Eye (tissue), 1 donor: ENCODE measurements around the gene C6orf52.
"Not testable (repeated sequence)": the region's sequence is repeated elsewhere in the genome, so short reads cannot be mapped to it uniquely, and the experiment has no call there.

Experiments used
- DNase-seq: peaks from one replicate; pipeline ENCODE4 v3.0.0-alpha.2; 2015

The C6orf52 gene

DNA sequence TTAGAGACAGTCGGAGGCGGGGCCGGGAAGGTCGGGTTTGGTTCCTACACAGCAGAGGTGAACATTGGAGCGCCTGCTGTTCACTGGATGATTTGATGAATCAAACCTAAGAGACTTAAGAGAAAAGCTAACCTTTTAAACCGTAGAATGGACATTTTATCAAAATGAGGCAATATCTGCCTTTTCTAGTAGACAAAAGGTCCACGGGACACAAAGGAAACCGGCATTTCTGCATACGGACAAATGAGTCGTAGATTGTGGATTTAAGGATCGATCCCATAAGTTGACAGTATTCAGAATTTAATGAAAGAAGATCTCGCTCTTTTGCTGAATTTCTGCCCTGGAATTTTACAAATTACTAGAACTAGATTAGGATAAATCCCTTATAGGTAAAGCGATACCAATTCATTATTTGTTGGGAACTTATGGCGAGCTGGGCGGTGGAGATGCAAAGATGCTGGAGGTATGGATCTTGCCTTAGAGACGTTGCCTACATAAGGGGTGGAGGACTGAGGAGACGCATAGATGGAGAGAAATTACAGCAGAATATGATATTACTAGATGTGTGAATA, 756 bp upstream of the C6orf52 start:
- no peak for DNase-seq

DNA sequence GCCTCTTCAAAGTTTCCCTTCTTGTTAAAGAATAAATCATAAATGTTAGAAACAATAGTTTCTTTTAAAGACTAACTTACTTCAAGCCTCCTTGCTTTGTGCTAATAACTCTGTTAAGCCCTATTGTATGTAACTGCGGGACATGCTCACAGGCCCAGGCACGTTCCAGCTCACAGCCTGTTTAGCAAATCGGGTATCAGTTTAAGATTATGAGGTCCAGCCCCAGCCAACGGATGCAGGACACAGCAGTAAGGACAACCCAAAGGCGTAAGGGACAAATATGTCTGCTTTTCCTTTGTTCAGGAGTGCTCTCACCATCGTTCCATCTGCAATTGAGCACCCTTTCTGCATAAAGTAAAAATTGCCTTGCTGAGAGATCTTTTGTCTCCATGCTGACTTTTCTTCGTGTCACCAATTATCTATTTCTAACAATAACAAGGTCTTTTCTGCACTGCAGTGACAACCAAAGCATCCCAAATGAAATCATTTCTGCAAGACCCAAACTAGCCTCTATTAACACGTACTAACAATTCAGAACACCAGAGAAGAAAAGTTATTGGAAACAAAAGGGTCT, 1.4 kb downstream of the C6orf52 start:
- DNase-seq: peak; percentile 1

DNA sequence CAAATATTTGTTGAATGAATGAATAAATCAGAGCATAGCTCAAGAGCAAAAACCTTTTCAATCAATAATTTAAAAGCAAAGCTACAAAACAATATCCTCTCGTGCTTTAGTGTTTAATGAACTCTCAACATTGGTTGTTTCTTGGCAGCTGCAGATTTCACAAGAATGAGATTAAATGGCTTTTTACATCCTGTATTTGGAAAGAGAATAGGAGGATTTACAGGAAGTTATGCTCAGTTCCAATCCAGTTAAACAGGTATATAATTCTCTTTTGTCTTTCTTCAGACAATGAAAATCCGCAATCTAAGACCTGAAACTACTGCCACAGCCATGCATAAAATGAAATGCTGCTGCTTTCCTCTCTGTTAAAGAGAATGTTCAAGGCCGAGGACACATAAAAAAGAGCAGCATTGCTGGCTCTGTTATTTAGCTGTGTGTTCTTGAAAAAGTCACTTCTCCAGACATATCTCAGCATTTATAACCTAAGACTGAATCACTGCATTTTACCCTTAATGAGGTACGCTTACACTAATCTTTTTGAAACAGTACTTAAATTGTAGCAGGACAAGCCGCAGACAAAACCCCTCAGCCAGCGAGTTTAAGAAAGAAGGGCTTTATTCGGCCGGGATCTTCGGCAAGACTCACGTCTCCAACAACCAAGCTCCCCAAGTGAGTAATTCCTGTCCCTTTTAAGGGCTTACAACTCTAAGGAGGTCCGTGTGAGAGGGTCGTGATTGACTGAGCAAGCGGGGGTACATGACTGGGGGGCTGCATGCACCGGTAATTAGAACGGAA, 3.6 kb downstream of the C6orf52 start:
- DNase-seq: peak; percentile 7

DNA sequence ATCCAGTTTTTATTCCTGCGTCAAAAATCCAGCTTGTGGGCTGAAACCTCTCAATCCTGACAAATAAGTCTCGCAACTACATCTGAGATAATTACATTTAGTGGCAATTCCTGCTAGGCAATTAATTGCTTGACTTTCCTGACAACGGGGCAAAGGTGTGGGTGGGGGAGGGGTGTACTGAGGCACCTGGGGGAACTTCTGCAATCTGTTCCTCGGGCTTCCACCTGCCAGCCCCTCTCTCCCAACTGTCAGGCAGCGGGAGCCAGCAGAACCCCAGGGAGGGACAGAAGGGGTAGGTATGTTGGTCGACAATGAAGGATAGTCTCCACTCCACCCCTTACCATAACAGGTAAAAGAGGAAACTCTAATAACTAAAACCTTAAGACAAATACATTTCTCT, 6.8 kb downstream of the C6orf52 start:
- no peak for DNase-seq

DNA sequence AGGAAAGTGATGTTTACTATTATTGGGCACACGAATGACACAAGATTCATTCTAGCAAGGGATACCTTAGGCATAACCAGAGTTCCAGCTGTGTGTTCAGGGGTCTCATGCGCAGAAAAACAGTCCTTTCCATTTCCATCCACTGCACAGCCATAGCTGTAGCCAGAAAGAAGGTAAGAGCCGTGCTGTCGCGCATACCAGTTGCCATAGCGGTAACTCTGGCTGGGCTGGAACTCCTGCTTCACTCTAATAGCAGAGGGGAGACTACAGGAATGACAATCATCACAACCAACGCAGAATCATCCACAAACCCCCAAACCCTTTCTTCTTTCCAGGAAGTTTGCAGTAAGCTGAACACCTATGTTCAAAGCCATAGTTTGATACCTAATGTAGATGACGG, 7.5 kb downstream of the C6orf52 start:
- DNase-seq: no peak

DNA sequence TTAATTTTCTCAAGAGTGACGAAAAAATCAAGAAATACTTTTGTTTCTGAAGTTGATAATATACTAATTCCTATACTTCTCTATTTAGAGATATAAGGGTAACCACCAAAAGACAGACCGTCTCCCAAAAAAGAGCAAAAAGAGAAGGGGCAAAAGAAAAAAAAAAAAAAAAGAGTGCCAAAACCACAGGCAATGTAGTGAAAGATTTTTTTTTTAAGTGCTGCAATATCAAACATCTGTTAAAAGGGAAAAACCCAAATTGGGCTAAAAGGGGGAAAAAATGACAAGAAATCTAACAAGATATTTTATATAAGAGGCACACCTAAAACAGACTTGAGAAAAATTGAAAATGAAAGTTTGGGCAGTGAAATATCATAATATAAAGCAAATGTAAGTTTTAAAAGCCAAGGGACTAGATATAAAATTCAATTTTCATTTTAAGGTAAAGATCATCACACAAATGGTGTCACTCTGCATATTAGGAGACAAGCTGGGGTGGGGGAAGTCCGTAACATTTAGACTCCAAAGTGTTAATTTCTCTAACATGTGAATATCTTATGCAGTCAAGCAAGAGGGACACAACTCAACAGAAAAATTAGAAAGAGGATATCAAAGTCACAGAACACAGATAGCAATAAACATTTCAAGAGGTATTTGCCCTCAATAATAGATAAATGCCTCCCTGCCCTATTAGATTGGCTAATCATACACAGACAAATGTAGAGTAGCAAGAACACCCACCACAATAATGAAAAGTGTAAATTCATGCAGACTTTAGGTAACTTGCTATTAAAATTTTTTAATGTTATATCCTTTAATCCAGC, 9.1 kb downstream of the C6orf52 start:
- DNase-seq: no peak

DNA sequence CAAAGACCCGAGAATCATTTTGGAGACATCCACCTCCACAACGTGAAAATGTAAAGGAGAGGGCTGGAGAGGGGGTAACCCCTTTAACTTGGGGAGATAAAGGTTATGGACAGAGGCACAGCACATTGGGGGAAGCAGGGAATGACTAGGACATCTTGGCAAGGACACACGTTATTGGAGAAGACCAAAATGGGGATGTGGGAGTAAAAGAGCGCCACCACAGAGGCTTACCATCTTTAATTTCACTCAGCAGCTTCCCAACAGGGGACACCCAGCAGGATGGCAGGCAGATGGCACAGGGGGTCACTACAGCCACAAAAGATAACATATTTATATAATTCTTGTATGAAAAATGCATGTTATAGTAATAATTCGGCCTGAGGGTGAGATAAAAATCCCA, 9.8 kb downstream of the C6orf52 start:
- no peak for DNase-seq

DNA sequence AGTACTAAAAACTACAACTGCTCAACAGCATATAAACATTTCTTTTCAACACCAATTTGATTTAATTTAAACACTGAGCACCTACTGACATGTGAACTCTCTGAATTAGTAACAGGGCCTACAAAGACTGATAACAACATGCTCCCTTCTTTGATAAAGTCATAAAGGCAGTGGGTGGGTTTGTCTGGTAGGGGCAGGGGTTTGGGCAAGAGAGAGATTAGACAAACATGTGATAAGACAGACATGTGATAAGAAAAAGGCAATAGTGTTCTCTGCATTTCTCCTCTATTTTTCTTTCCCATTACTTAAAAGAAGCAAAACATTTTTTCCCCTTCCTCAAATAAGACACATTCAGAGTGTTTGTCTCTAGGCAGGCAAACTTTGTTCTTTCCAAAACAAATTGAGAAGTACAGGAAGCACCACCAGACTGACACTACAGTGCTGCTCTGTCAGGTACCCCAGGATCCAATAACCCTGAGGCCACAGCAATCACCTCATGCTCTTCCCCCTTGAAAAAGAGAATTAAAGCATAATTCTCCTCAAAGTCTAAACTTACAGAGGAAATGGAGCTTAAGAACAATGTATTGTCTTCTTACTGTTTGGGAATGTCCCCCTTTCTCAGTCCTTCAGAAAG, 11.9 kb downstream of the C6orf52 start:
- no peak for DNase-seq

DNA sequence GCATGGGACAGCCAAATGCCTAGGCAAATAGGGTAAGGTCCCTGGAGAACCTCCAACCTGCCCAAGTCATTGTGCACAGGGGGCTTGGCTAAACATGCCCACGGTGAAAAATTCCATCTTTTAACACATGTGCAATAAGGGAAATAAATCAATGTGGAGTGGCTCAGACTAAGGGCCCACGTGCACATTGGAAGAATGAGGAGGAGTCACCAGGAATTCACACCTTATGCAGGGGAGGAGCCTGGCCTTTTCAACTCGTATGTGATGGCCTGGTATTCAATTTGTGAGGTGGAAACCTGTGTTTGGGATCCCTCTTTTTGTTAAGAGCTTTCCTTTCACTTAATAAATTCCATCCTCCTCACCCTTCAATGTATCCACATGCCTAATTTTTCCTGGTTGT, 12.6 kb downstream of the C6orf52 start:
- no peak for DNase-seq

- no peak for DNase-seq
Measured at GRCh38 chr6:10678456-10678855, 16.0 kb downstream of the C6orf52 start.

GRCh38 chr6:10676403-10676802, 18.0 kb downstream of the C6orf52 start:
- no peak for DNase-seq

GRCh38 chr6:10668126-10668917, 26.1 kb downstream of the C6orf52 start:
- no peak for DNase-seq

- DNase-seq: not testable (repeated sequence)
Measured at GRCh38 chr6:10665595-10665994, 28.8 kb downstream of the C6orf52 start.

- DNase-seq: no peak
Measured at GRCh38 chr6:10662742-10663141, 31.7 kb downstream of the C6orf52 start.

- no peak for DNase-seq
Measured at GRCh38 chr6:10662207-10662606, 32.2 kb downstream of the C6orf52 start.

GRCh38 chr6:10660431-10661191, 33.8 kb downstream of the C6orf52 start:
- not testable (repeated sequence) for DNase-seq

DNA sequence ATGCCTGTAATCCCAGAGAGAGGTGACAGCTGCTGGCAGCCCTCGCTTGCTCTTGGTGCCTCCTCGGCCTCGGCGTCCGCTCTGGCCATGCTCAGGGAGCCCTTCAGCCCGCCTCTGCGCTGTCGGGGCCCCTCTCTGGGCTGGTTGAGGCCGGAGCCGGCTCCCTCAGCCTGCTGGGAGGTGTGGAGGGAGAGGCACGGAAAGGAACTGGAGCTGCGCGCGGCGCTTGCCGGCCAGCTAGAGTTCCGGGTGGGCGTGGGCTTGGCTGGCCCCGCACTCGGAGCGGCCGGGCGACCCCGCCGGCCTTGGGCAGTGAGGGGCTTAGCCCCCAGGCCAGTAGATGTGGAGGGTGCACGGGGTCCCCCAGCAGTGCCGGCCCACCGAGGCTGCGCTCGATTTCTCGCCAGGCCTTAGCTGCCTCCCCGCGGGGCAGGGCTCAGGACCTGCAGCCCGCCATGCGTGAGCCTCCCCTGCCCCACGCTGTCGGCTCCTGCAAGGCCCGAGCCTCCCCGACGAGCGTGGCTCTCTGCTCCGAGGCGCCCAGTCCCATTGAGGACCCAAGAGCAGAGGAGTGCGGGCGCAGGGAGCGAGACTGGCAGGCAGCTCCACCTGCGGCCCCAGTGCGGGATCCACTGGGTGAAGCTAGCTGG, 34.6 kb downstream of the C6orf52 start:
- DNase-seq: no peak

DNA sequence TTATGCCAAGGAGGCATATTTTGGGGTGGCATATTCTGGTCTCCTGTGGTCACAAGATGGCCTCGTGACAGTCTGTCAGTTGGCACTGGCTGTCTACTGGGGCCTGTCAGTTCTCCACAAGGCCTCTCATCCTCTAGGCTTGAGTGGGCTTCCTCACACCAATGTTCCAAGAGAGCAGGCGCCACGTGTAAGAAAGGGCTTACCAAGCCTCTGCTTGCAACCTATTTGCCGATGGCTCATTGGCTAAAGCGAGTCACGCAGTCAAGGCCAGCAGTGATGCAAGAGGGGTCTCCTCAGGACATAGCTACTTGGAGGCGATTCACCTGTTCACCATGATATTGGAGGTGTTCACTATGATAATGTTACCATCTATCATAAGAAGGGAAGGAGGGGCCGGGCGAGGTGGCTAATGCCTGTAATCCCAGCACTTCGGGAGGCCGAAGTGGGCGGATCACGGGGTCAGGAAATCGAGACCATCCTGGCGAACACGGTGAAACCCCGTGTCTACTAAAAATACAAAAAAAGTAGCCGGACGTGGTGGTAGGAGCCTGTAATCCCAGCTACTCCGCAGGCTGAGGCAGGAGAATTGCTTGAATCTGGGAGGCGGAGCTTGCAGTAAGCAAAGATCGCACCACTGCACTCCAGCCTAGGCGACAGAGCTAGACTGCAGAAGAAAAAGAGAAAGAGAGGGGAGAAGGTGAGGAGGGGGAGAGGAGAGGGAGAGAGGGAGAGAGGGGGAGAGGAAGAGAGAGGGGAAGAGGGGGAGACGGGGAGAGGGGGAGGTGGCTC, 35.3 kb downstream of the C6orf52 start:
- no peak for DNase-seq

- DNase-seq: no peak
Measured at GRCh38 chr6:10655508-10656055, 38.8 kb downstream of the C6orf52 start.

- DNase-seq: no peak
Measured at GRCh38 chr6:10644225-10644624, 50.2 kb downstream of the C6orf52 start.
